Thyroid gland (tissue), 4 donors: Measurements from ENCODE around the gene PHF21A.

ENCODE experiments used
- CTCF ChIP-seq, 6 experiments: fragments of 200-600 bp in 3 of 6; fragments of 450-650 bp in 3 of 6; sonication (generic) in 3 of 6; IDR thresholded peaks; one replicate each; pipeline ENCODE4 v1.5.1; 2016 to 2019; ENCODE audit warnings: antibody characterized with exemption in 6 of 6, mild to moderate bottlenecking in 2 of 6, inconsistent platforms in 1 of 6, moderate library complexity in 1 of 6
- POLR2A ChIP-seq, 2 donors: fragments of 450-650 bp; IDR thresholded peaks; one replicate each; pipeline ENCODE4 v1.6.1; 2017; ENCODE audit warnings: antibody characterized with exemption in 2 of 2, mild to moderate bottlenecking in 2 of 2, moderate library complexity in 1 of 2

GRCh38 chr11:45918962-45919675 is 202.1 kb downstream of the PHF21A start:
- no peak for TF ChIP-seq CTCF (IDR thresholded peaks at IDR 0.05)
- TF ChIP-seq POLR2A (IDR thresholded peaks at IDR 0.05): no peak
